ENCODE data around the gene SLC27A3.

Gene SLC27A3

DNA sequence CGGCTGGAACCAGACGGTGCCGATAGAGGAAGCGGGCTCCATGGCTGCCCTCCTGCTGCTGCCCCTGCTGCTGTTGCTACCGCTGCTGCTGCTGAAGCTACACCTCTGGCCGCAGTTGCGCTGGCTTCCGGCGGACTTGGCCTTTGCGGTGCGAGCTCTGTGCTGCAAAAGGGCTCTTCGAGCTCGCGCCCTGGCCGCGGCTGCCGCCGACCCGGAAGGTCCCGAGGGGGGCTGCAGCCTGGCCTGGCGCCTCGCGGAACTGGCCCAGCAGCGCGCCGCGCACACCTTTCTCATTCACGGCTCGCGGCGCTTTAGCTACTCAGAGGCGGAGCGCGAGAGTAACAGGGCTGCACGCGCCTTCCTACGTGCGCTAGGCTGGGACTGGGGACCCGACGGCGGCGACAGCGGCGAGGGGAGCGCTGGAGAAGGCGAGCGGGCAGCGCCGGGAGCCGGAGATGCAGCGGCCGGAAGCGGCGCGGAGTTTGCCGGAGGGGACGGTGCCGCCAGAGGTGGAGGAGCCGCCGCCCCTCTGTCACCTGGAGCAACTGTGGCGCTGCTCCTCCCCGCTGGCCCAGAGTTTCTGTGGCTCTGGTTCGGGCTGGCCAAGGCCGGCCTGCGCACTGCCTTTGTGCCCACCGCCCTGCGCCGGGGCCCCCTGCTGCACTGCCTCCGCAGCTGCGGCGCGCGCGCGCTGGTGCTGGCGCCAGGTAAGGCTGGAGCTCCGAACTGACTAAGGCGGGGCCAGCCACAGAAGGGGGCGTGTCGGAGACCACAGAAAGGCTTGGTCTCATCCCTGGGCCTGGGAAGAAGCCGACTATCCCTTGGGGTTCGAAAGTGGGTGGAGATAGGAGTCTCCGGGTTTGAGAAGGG is 486 bp downstream of the SLC27A3 start:
- DNase-seq, result peak; percentile 84 to 92
- Histone ChIP-seq H3K36me3 (peaks cover 22 to 50% (median 26%) of the 10 kb centered on the region in 3 donors), H3K4me1 (peaks cover 0 to 73% (median 41%) of the 10 kb centered on the region in 4 donors), H3K4me3 (peak overlapping the region; percentile 69 to 76), H3K9me3 (no peaks in the 10 kb centered on the region), H3K27me3 (no peaks in the 10 kb centered on the region), H3K27ac (peak overlapping the region; percentile 91 to 93)
- intact Hi-C loops (cut with DNase I; ENCODE audit: low total_unique reads), result no loop called here
- TF ChIP-seq, protein P1, sequence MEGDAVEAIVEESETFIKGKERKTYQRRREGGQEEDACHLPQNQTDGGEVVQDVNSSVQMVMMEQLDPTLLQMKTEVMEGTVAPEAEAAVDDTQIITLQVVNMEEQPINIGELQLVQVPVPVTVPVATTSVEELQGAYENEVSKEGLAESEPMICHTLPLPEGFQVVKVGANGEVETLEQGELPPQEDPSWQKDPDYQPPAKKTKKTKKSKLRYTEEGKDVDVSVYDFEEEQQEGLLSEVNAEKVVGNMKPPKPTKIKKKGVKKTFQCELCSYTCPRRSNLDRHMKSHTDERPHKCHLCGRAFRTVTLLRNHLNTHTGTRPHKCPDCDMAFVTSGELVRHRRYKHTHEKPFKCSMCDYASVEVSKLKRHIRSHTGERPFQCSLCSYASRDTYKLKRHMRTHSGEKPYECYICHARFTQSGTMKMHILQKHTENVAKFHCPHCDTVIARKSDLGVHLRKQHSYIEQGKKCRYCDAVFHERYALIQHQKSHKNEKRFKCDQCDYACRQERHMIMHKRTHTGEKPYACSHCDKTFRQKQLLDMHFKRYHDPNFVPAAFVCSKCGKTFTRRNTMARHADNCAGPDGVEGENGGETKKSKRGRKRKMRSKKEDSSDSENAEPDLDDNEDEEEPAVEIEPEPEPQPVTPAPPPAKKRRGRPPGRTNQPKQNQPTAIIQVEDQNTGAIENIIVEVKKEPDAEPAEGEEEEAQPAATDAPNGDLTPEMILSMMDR (IDR thresholded peaks at IDR 0.05), result peak; percentile 7 to 24

DNA sequence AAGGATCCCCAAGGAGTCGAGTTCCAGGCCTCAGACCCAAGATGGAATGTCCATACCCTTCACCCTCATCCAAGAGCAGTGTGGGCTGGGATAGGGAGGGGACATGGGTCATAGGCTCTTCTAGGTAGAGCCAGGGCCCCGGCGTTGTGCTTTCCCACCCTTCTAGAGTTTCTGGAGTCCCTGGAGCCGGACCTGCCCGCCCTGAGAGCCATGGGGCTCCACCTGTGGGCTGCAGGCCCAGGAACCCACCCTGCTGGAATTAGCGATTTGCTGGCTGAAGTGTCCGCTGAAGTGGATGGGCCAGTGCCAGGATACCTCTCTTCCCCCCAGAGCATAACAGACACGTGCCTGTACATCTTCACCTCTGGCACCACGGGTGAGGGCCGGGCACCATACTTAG is 1.1 kb downstream of the SLC27A3 start:
- intact Hi-C loops (cut with DNase I; ENCODE audit: low total_unique reads), result no loop called here
- no peaks in the 10 kb centered on the region for H3K27me3 ChIP-seq
- H3K4me1 ChIP-seq, result peaks cover 0 to 73% (median 41%) of the 10 kb centered on the region in 4 donors
- no peak for DNase-seq
- TF ChIP-seq, protein P1 (IDR thresholded peaks at IDR 0.05), result no peak
- H3K36me3 ChIP-seq, result peaks cover 15 to 44% (median 20%) of the 10 kb centered on the region in 3 donors
- H3K4me3 ChIP-seq, result peak overlapping the region; percentile 69 to 76
- peak overlapping the region; percentile 91 to 93 for H3K27ac ChIP-seq
- H3K9me3 ChIP-seq, result no peaks in the 10 kb centered on the region

DNA sequence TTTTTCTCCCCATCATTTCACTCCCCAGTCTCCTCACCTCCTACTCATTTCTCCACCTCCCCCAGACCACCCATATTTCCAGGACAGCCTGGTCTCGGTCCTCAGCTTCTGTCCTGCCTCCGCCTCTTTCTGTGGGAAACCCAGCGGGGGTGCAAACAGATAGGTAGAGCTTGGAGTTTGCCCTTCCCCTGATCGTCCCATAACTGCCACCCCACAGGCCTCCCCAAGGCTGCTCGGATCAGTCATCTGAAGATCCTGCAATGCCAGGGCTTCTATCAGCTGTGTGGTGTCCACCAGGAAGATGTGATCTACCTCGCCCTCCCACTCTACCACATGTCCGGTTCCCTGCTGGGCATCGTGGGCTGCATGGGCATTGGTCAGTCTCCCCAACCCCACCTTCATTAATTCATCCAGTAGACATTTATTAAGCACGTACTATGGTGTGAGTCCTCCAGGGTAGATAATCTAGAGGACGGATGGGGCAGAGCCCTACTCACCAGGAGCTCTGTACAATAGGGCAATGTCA is 1.7 kb downstream of the SLC27A3 start:
- Histone ChIP-seq H3K36me3 (peaks cover 14 to 38% (median 14%) of the 10 kb centered on the region in 3 donors), H3K9me3 (no peaks in the 10 kb centered on the region), H3K27ac (peak overlapping the region; percentile 91 to 93), H3K4me3 (peak overlapping the region; percentile 69 to 76), H3K27me3 (no peaks in the 10 kb centered on the region), H3K4me1 (peaks cover 0 to 73% (median 41%) of the 10 kb centered on the region in 4 donors)
- TF ChIP-seq, protein P1 (IDR thresholded peaks at IDR 0.05), result no peak
- no peak for DNase-seq
- intact Hi-C loops (cut with DNase I; ENCODE audit: low total_unique reads), result no loop called here

DNA sequence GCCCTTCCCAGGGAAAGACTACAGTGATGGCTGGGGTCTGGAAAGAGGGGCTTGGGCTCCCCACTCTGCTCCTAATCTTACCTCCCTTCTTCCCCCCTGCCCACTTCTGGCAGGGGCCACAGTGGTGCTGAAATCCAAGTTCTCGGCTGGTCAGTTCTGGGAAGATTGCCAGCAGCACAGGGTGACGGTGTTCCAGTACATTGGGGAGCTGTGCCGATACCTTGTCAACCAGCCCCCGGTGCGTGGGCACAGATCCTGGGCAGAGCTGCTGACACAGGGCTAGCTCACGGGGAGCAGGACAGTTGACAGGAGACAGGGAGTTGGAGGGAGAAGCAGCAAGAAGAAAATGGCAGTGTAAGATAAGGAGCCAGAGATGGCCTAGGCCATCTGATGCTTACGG is 2.4 kb downstream of the SLC27A3 start:
- H3K36me3 ChIP-seq, result peaks cover 7 to 31% (median 7%) of the 10 kb centered on the region in 3 donors
- peak overlapping the region; percentile 11 to 76 for H3K4me3 ChIP-seq
- H3K9me3 ChIP-seq, result no peaks in the 10 kb centered on the region
- DNase-seq, result peak; percentile 73 to 87
- H3K4me1 ChIP-seq, result peaks cover 0 to 78% (median 43%) of the 10 kb centered on the region in 4 donors
- TF ChIP-seq, protein P1 (IDR thresholded peaks at IDR 0.05), result no peak
- peak overlapping the region; percentile 91 to 93 for H3K27ac ChIP-seq
- no peaks in the 10 kb centered on the region for H3K27me3 ChIP-seq
- intact Hi-C loops (cut with DNase I; ENCODE audit: low total_unique reads), result no loop called here

DNA sequence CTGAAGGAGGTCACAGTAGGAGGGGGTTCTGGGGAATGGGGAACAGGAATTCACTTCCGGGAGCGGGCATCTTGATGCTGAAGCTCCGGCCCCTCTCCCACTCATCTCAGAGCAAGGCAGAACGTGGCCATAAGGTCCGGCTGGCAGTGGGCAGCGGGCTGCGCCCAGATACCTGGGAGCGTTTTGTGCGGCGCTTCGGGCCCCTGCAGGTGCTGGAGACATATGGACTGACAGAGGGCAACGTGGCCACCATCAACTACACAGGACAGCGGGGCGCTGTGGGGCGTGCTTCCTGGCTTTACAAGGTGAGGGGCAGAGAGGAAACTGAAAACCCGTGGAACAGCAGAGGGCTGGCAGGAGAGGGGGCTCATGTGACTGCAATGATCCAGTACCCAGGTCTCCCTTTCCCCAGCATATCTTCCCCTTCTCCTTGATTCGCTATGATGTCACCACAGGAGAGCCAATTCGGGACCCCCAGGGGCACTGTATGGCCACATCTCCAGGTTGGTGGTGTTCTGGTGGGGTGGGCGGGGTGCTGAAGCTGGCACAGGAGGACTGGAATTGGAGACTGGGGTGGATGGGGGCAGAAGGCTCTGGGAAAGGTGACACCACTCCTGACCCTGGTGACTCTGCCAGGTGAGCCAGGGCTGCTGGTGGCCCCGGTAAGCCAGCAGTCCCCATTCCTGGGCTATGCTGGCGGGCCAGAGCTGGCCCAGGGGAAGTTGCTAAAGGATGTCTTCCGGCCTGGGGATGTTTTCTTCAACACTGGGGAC is 3.0 kb downstream of the SLC27A3 start:
- intact Hi-C loops (cut with DNase I; ENCODE audit: low total_unique reads), result no loop called here
- Histone ChIP-seq H3K9me3 (no peaks in the 10 kb centered on the region), H3K27ac (peak overlapping the region; percentile 91 to 93), H3K4me3 (peak overlapping the region; percentile 11 to 76), H3K36me3 (peaks cover 1 to 25% (median 2%) of the 10 kb centered on the region in 3 donors), H3K27me3 (no peaks in the 10 kb centered on the region), H3K4me1 (peaks cover 0 to 76% (median 47%) of the 10 kb centered on the region in 4 donors)
- no peak for DNase-seq
- TF ChIP-seq, protein P1 (IDR thresholded peaks at IDR 0.05), result no peak
